ENCODE measurements around the gene DMD. TPM values are rescaled to one million over a fixed set of nuclear protein-coding genes. Genes with fewer than 3 reads are reported as not detected.
A peak's percentile ranks its signal among the peaks of the same experiment; 100 is the strongest.

The DMD gene
- total RNA-seq, 1 donor from 2014 or later: 4.0 TPM

DNA sequence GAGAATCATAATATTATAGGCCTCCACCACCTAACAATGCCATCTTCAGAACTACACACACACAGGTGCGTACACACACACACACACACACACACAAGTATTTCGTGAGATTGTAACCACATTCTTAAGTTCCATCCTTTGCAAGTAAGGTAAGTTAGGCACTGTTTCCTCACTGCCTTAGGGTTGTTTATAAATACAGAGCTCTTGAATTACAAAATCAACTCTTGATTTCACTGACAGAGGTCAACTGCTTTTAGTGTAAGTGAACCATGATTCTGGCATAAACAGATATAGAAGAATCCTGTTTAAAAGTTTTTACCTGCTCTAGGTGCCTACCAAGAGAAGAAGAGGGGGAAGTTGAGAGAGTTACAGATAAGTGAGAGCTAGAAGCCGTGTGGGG is 166.1 kb downstream of the DMD start:
- DNase-seq (ENCODE audit: low read depth): no peak

DNA sequence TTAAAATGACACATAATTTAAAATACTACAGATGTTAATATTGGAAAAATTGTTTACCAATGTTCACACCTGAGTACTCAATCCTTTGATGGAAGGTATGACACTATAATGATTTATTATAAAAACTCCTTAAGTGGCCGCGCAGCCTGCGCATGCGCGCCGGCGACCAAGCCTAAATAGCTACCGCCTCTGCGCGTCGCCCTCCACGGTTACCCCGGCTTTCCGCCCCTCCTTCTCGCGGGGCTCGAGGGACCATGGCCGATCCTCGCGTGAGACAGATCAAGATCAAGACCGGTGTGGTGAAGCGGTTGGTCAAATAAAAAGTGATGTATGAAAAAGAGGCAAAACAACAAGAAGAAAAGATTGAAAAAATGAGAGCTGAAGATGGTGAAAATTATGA is 170.2 kb downstream of the DMD start:
- DNase-seq (ENCODE audit: low read depth): no peak

DNA sequence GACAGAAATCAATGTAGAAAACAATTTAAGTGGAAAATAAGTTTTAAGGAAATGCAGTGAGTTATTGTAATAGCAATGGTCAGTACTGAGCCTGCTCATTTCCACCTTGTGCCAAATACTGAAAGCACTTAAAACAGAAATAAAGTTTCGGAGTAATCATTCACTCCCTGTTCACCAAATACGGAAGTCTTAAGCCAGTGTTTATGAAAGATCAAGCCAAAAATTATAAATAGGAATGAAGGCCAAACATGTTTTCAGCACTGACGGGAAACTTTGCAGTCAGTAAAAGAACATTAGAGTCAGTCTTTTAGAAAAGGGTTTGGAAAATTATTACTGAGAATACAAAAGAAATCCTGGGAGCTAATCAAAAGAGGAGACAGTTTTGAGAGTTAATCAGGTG is 178.6 kb downstream of the DMD start:
- no peak for DNase-seq (ENCODE audit: low read depth)

DNA sequence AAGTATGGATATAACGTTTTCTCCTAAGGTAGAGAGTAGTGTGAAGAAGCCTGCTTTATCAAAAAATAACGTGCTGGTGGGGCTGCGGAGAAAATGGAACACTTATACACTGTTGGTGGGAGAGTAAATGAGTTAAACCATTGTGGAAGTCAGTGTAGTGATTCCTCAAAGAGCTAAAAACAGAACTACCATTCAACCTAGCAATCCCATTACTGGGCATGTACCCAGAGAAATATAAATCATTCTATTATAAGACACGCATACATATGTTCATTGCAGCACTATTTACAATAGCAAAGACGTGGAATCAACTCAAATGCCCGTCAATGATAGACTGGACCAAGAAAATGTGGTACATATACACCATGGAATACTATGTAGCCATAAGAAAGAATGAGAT is 196.4 kb downstream of the DMD start:
- no peak for DNase-seq (ENCODE audit: low read depth)

DNA sequence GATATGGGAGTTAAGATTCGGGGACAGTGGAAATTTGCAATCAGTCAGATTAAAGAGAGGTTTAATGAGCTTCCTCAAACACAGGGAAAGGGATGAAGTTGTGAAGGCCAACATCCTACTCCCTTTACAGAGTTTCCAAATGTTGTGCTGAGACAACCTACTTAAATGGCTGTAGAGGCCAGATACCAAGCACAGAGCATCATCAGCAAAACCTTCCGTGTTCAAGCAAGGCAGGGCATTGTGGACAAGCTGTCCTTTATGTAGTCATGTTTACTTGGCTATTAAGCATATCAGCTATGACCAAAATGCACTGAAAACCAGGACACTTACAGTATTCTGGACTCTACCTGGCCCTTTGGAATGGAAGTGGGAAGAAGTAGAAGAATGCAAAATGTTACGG is 197.3 kb downstream of the DMD start:
- no peak for DNase-seq (ENCODE audit: low read depth)

DNA sequence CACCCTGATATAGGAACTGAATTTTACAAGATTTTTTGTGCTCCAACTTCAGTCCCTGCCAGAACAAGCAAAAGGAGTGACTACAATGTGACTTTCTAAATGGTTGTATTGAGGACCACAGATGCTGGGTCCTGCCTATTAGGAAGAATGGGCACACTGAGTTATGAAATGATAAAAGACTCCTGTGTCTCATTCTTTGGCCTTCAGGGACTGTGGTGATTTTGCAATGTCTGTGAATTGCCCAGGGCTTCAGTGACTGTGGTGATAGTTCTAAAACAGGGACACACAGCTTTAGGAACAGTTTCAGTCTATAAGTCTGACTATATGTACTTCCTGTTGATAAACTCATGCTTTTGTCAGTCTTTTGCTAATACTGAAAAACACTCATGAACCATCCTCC is 210.2 kb downstream of the DMD start:
- DNase-seq (ENCODE audit: low read depth): no peak

DNA sequence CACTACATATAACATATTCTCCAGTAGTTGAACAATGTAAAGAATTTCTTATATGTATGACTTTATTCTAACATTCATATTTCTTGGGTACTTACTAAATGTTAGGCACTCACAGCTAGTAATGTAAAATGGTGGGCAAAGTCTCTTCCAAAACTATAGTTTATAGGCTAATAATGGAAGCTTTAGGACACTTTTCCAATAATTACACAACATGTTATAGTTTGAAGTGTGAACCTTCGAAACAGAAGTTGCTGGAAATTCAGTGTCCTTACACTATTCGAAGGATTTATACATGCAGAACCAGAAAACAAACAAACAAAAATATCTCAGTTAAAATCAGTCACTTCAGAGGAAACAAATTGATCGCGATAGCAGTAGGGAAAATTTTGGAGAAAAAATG is 212.6 kb downstream of the DMD start:
- no peak for DNase-seq (ENCODE audit: low read depth)

DNA sequence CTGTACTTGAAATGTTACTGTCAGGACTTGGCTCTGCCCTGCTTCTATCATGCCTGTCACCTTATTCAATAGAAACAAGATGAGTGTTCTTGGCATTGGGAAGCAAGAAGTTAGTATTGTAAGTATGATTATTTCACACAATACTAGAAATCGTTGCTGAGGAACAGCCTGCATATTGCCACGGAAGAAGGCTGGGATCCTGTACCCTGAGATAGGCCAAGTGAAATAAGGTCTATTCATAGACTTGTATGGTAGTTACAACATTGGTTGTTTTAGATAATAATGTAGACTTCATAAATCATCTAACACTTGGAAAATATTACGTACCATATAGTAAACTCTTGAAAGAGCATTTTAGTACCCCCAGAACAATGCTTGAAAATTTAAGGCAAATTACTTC is 215.9 kb downstream of the DMD start:
- DNase-seq (ENCODE audit: low read depth): no peak

DNA sequence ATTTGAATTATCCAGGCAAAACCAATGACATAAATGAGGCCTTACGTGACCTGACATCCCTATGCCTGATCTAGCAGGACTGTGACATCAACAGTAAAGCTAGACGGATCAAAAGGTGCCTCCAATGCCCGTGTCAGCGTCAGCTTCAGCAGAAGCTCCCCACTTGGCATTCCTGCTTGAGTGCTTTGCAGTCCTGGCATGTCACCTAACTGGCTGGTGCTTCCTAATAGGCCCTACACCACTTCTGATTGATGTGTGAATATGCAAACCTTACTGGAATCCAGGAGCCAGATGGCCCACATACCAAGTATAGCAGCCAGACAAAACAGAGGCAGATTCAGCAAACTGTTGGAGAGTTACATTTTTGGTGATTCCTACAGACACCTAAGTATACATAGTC is 224.2 kb downstream of the DMD start:
- no peak for DNase-seq (ENCODE audit: low read depth)

DNA sequence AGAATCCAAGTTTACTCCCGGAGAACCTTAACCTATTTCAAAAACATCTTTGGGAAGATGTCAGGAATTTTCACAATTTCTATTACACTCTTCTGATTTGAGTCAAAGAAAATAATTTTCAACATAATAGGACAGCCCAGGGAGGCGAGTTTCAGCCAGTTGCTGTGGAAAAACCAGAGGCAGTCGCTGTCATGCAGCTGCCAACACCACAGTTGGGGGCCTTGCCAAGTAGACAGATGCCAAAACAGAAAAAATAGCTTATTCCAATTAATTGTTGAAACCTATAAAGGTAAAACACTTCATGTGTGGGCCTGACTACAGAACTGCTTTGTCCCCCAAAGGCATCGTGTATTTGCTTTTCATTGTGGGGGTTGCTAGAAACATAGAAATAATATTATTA is 225.8 kb downstream of the DMD start:
- no peak for DNase-seq (ENCODE audit: low read depth)

DNA sequence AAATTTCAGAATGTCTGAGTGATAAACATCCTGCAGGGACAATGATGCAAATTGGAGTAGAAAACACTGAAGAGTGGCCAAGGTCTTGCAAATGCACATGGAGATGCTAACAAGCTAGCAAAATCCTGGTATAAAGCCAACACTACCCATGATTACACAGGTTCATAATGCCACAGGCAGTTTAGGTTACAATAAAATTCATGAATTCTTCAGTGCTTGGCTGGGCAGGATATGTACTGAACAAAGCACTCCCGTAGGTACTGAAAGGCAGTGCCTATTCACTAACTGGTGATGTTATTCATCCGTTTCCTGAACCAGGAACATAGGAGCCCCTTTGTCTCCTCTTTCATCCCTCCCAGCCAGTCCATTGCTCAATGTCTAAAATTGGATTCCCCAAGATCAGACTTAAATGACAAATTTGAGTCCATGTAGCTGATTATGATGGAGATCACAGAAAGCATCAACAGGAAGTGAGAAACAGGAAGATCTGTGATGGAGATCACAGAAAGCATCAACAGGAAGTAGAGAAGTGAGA is 244.5 kb downstream of the DMD start:
- no peak for DNase-seq (ENCODE audit: low read depth)

DNA sequence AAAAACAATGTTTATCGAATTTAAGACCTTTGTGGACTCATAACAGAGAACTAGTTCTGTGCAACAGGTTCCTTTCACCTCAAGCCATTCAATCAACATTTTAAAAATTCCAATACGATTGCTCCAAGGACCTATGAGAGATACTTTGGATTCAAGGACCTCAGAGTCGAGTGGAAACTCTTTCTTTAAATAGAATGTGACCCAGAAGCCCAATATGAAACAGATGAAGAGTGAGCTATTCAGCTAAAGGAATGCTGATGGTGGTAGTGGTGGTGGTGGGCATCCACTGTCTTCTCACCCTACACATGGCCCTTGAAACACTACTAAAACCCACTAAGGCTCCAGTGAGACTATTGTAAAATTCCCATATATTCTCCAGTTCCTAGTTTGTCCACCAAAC is 257.2 kb downstream of the DMD start:
- DNase-seq (ENCODE audit: low read depth): no peak

DNA sequence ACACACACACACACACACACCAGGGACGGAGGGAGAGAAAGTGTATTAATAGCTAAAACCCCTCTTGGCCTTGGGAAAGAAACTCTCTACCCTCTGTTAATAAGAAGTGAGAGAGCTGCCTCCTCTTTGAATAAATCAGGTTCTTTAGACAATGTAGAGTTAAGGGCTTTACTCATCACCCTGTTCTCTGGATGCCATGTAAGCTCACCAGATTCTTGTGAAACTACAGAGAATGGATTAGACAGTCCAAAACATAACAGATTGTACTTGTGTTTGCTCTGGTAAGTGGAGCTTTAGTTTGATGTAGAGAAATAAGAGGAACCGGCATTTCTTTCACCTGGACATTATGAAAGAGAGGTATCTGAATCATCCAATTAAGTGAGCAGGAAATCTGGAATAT is 263.2 kb downstream of the DMD start:
- DNase-seq (ENCODE audit: low read depth): no peak

DNA sequence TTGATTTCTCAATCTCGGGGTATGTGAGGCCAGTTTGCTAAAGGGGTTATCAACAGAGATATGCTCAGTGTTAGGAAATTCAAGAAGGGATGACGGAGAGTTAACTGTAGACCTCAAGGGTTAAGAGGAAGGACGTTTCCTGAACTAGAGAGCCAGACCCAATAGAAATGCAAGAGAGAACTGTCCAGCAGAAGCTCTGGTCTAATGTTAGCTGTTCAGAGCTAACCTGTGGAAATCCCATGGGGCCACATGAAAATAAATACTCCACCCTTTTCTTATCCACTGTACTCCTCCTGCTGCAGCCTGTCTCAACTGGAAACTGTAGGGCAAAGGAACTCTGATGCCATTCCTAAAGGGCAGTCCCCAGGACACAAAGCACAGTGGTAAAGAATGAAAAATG is 274.3 kb downstream of the DMD start:
- no peak for DNase-seq (ENCODE audit: low read depth)

DNA sequence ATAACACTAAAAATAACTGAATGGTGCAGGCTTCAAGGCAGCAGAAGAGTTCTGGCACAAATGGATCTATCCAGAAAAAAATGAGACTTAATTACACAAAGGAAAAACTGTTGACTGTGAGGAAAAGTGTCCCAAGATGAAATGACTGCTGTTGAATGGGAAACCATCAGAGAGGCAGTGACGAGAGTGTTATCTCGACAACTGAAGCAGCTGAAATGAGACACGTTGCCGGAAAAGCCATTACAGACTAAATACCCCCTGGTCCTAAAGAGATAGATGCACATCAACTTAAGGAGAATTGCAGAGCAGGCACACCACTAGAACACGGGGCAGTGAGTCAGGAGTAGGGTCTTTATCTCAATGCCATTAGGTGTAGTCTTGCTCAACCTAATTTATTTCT is 277.8 kb downstream of the DMD start:
- DNase-seq (ENCODE audit: low read depth): no peak

DNA sequence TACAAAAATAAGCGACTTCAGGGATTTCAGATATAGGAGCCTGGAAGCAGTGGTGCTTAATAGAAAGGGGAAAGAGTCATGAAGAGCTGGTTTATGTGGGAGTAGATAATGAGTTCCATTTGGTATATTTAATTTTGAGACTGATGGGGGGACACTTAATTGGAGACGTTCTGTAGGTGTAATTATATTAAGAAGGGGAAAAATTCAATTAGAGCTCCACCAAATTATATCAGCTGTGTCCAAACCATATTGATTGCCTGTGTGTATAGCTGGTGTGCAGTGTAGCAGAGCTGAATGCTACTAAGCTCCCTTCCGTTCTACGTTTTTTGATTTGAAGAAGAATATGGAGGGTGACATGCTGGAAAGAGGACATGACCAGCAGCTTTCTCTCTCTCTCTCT is 282.3 kb downstream of the DMD start:
- DNase-seq (ENCODE audit: low read depth): no peak

DNA sequence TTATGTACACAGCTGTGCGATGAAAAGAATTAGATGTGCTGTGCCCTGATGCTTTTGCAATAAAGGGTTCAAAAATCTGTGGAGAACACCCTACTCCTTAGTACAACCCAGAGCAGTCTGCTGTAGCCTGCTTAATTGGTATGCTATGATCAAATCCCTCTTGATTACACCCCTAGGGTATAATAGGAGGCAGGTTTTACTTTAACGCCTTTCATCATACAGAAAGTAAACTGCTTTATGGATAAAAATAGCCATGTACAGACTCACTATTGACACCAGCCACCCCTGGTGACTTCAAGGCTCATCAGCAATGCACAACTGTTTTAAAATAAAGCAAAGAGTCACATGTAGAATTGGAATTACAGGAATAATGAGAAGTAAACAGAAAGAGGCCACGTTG is 315.3 kb downstream of the DMD start:
- no peak for DNase-seq (ENCODE audit: low read depth)

DNA sequence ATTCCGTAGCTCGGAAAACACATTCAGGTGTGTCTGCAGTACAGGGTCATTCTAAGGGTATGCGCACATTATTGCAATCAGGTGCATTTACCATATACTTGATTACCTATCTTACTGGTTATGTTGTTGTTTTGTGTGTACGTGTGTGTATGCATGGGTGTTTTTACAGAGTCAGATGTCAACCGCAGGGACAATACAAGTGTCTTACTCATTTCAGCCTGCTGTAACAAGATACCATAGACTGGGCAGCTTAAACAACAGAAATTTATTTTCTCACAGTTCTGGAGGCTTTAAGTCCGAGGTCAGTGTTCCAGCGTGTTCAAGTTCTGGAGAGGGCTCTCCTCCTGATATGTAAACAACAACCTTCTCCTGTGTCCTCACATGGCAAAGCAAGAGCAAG is 316.7 kb downstream of the DMD start:
- no peak for DNase-seq (ENCODE audit: low read depth)

DNA sequence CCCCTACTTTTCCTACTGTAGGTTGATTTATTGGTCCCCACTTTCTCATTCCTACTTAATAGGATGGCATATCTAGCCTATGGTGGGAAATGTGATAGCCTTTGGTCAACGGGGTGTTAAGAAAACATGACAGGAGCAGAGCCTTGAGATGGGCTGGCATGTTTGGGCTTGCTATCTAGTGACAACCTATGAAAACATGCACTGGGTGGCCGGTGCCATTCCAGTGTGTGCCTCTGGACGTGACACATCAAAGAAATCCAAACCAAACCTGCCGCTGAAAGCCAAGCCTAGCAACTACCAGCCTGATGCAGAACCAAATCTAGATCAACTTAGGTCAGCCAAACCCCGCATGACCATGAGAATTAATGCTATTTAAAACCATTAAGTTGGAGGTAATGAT is 317.6 kb downstream of the DMD start:
- no peak for DNase-seq (ENCODE audit: low read depth)

DNA sequence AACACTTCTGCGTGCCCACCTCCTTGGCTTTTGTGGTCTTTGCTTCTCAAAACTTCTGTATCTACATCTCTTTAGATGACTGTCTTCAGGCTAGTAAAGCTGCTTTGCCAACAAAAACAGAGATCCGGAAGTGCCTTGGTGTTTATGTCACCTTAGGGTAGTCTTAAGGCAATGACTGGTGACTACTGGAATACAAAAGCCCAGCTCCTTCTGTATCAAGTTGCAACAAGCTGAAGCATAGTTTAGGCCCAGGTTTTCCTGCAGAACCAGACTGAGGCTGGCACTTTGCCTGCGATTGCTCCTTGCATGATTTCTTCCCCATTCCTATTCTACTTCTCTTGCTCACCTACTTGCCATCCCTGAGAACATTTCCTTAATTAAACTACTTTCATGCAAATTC is 333.8 kb downstream of the DMD start:
- DNase-seq (ENCODE audit: low read depth): peak; percentile 0

DNA sequence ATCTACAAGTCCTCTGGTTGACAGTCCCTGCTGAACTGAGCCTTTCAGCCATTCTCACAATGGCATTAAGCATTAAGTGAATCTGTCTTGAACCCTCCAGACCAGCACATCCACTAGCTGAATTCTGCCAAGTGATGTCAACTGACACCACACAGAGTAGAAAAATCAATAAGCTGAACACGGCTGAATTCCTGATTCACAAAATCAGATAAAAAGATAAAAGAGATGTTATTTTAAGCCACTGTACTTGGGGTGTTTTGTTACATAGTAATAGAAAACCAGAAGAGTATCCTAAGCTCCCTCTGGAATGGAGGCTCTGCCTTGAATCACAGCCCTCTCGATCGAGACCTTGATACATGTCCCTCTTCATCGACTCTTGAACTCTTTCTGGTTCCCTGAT is 336.5 kb downstream of the DMD start:
- DNase-seq (ENCODE audit: low read depth): no peak

DNA sequence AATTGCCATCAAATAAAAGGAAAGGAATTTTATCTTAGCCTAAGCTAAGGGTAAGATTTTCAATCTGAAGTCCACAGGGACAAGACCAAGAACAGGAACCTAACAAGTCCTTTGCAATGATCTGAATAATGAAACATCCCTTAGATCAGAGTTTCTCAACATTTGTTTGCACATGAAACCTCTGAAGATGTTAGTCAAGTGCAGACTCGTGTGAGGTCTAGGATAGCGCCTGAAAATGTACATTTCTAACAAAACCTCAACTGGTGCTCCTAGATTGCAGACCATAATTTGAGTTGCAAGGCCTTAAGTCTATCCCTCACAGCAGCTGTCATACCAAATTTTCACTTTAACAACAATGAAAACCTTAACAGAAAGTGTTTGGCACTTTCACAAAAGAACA is 337.6 kb downstream of the DMD start:
- no peak for DNase-seq (ENCODE audit: low read depth)

DNA sequence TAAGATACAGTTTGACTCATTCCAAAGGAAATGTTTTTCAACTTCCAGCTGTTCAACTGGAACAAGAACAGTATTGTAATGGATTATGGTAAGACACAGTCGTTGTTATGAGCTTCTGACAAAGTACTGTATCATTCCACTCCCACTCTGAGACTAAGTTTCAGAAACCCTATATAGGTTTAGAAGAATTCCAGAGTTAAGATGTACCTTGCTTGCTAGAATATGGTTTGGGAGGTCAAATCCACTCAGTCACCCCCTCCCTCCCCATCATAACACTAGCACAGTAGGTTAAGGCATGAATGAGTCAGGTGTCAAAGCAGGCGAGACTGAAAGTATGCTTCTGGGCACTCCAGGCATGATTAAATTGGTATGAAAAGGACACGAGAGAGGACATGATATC is 339.7 kb downstream of the DMD start:
- peak; percentile 33 for DNase-seq (ENCODE audit: low read depth)

DNA sequence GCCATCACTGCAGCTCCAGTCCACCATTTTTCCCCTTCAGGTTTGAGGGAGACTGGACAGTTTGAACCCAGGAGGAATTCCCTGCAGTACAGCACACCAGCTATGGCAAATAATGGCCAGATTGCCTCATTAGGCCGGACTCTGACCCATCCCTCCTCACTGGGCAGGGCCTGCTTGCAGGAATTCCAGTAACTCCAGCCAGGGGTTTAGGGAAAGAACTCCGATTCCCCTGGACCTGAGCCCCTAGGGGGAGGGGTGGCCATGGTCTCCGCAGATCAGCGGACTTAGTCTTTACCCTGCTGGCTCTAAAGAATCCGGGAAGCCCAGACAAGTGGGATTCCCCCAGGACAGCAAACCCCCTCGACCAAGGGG is 342.8 kb downstream of the DMD start:
- no peak for DNase-seq (ENCODE audit: low read depth)
